ENCODE measurements around the gene CHD5. TPM values are rescaled to one million over a fixed set of nuclear protein-coding genes. Genes with fewer than 3 reads are reported as not detected.

Gene CHD5
- total RNA-seq, 1 experiment from 2014 or later: 62.9 TPM

- in situ Hi-C loops (cut with HindIII; ENCODE audit: low pct_unique_long_range_greater_than_20kb, low sequenced_read_pairs): no loop called here
- Histone ChIP-seq H3K9me3 (ENCODE audit: control insufficient read depth, insufficient read depth, low read depth, low read length) (no peaks in the 10 kb centered on the region), H3K4me1 (ENCODE audit: control insufficient read depth, insufficient read depth, low read length) (peaks cover 11% of the 10 kb centered on the region), H3K27ac (ENCODE audit: low read length) (no peak overlapping the region), H3K4me3 (ENCODE audit: low read depth in 2 of 2, low read length in 2 of 2) (no peak overlapping the region), H3K36me3 (ENCODE audit: control insufficient read depth, insufficient read depth, low read length) (no peaks in the 10 kb centered on the region), H3K27me3 (ENCODE audit: control insufficient read depth, insufficient read depth, low read length) (no peaks in the 10 kb centered on the region)
- DNase-seq (ENCODE audit: low read depth, low spot score) (no peak), ATAC-seq (no peak)
- BruUV-seq (replicated peaks): no TSS peak
- intact Hi-C loops (cut with micrococcal nuclease; ENCODE audit: unreplicated experiment): no loop called here
- ChIA-PET CTCF (interaction anchor here (0.7 kb wide), 1 partner anchor 76 kb away, joined by 3 read pairs; no protein-coding TSS in a partner anchor), POLR2A (no interaction called here)
- TF ChIP-seq REST (IDR thresholded peaks at IDR 0.05; ENCODE audit: insufficient read depth in 1 of 2, low read depth in 2 of 2, low read length in 1 of 2) (no peak), CTCF (IDR thresholded peaks at IDR 0.05) (no peak), POLR2AphosphoS5 (IDR thresholded peaks at IDR 0.05; ENCODE audit: low read depth, low read length) (no peak), TCF7L2 (IDR thresholded peaks at IDR 0.05; ENCODE audit: low read depth, low read length) (no peak), SIN3A (IDR thresholded peaks at IDR 0.05; ENCODE audit: borderline replicate concordance, insufficient read depth, low read depth, low read length) (no peak)
Measured at GRCh38 chr1:6162341-6162740, 17.8 kb downstream of the CHD5 start.

- no peaks in the 10 kb centered on the region for H3K9me3 ChIP-seq (ENCODE audit: control insufficient read depth, insufficient read depth, low read depth, low read length)
- no peak; the same call in 1 of the 2 replicates for TF ChIP-seq TCF7L2 (IDR thresholded peaks at IDR 0.05; ENCODE audit: low read depth, low read length)
- no peak for TF ChIP-seq REST (IDR thresholded peaks at IDR 0.05; ENCODE audit: insufficient read depth in 1 of 2, low read depth in 2 of 2, low read length in 1 of 2)
- no peak for TF ChIP-seq SIN3A (IDR thresholded peaks at IDR 0.05; ENCODE audit: borderline replicate concordance, insufficient read depth, low read depth, low read length)
- no peak for TF ChIP-seq POLR2AphosphoS5 (IDR thresholded peaks at IDR 0.05; ENCODE audit: low read depth, low read length)
- no peak for TF ChIP-seq CTCF (IDR thresholded peaks at IDR 0.05)
- in situ Hi-C loops (cut with HindIII; ENCODE audit: low pct_unique_long_range_greater_than_20kb, low sequenced_read_pairs) (no loop called here), intact Hi-C loops (cut with micrococcal nuclease; ENCODE audit: unreplicated experiment) (no loop called here)
- no TSS peak for BruUV-seq (replicated peaks)
- no peaks in the 10 kb centered on the region for H3K36me3 ChIP-seq (ENCODE audit: control insufficient read depth, insufficient read depth, low read length)
- DNase-seq (ENCODE audit: low read depth, low spot score) (no peak), ATAC-seq (no peak; the same call in 1 of the 2 replicates)
- ChIA-PET CTCF (interaction anchor here (0.5 to 0.8 kb wide), 4 partner anchors 27 to 320 kb away, joined by 3 to 12 read pairs (median 3); no protein-coding TSS in a partner anchor), POLR2A (no interaction called here)
- H3K27ac ChIP-seq (ENCODE audit: low read length): peak overlapping the region; percentile 83
- peaks cover 23% of the 10 kb centered on the region for H3K4me1 ChIP-seq (ENCODE audit: control insufficient read depth, insufficient read depth, low read length)
- H3K4me3 ChIP-seq (ENCODE audit: low read depth in 2 of 2, low read length in 2 of 2): no peak overlapping the region
- H3K27me3 ChIP-seq (ENCODE audit: control insufficient read depth, insufficient read depth, low read length): no peaks in the 10 kb centered on the region
Measured at GRCh38 chr1:6158181-6158580, 21.9 kb downstream of the CHD5 start.
